Sigmoid colon (tissue), 4 donors: ENCODE data around the gene MCF2L.

Source experiments
- EP300 ChIP-seq, 4 donors: sonication (generic); formaldehyde crosslinking; IDR thresholded peaks; one replicate each; pipeline ENCODE4 v1.6.1; 2017; ENCODE audit warnings: antibody characterized with exemption in 4 of 4
- POLR2A ChIP-seq, 2 donors: fragments of 450-650 bp; IDR thresholded peaks; one replicate each; pipeline ENCODE4 v1.6.1; 2016; ENCODE audit warnings: antibody characterized with exemption in 2 of 2, mild to moderate bottlenecking in 2 of 2, moderate library complexity in 2 of 2
- POLR2AphosphoS5 ChIP-seq, 4 donors: sonication (generic); formaldehyde crosslinking; IDR thresholded peaks; one replicate each; pipeline ENCODE4 v1.6.1; 2017; ENCODE audit warnings: antibody characterized with exemption in 4 of 4
- TF ChIP-seq, protein P1 (sequence below), 4 experiments: fragments of 450-650 bp in 3 of 4; fragments of 200-600 bp in 1 of 4; IDR thresholded peaks; one replicate each; pipeline ENCODE4 v1.5.1; 2016 to 2019; ENCODE audit warnings: antibody characterized with exemption in 4 of 4, mild to moderate bottlenecking in 3 of 4, moderate library complexity in 2 of 4

DNA sequence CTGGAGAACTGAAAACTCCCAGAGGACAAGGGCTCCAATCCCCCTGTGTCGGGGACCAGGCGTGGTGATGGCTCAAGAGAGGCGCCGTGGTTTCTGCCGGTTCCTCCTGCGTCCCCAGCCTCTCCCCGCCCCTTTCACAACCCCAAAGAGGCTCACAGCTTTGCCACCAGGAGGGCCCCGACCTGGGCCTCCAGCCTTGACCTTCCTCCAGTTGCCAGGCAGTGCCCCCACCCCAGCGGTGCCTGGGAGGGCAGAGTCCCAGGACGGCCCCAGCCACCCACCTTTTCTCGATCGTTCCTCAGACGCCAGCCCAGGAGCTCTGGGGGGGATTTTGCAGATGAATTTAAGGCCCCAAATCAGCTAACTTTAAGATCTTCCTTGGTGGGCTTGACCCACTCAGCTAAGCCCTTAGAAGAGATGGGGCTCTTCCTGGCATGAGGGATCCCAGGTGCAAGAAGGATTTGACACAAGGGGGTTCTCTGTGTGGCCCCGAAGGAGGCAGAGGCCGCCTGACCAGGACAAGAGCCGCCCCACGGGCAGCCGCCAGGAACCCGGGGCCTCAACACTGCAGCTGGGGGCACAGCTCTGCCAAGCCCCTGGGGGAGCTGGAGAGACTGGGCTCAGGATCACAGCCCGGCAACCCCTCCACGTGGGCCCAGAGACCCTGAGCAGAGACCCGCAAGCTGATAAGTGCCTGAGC is 47.0 kb downstream of the MCF2L start:
- TF ChIP-seq EP300 (IDR thresholded peaks at IDR 0.05), result no peak
- TF ChIP-seq, protein P1, sequence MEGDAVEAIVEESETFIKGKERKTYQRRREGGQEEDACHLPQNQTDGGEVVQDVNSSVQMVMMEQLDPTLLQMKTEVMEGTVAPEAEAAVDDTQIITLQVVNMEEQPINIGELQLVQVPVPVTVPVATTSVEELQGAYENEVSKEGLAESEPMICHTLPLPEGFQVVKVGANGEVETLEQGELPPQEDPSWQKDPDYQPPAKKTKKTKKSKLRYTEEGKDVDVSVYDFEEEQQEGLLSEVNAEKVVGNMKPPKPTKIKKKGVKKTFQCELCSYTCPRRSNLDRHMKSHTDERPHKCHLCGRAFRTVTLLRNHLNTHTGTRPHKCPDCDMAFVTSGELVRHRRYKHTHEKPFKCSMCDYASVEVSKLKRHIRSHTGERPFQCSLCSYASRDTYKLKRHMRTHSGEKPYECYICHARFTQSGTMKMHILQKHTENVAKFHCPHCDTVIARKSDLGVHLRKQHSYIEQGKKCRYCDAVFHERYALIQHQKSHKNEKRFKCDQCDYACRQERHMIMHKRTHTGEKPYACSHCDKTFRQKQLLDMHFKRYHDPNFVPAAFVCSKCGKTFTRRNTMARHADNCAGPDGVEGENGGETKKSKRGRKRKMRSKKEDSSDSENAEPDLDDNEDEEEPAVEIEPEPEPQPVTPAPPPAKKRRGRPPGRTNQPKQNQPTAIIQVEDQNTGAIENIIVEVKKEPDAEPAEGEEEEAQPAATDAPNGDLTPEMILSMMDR (IDR thresholded peaks at IDR 0.05), result no peak
- TF ChIP-seq POLR2A (IDR thresholded peaks at IDR 0.05), result no peak
- TF ChIP-seq POLR2AphosphoS5 (IDR thresholded peaks at IDR 0.05), result no peak
